HepG2 (cell line): ENCODE results near the gene TNNI3. TPM values are rescaled to one million over a fixed set of nuclear protein-coding genes. Genes with fewer than 3 reads are reported as not detected.

Experiments used
- ATAC-seq: fragments of 200-7000 bp; cut with Tn5 transposase; 3 replicates; pipeline ENCODE4 v1.9.1; 2020; ENCODE audit warnings: mild to moderate bottlenecking, moderate library complexity
- BruUV-seq: library from RNA; stranded (reverse); fragments of 400-500 nt; replicated peaks from 2 replicates; lab custom pipeline; 2021; lab: Mats Ljungman, UMichigan
- CTCF ChIA-PET: fragments of 300-600 bp; formaldehyde crosslinking; extraction: SDS; loops from one replicate; lab custom pipeline; 2021; ENCODE audit warnings: low total read pairs, inconsistent platforms, low intra/inter-chr PET ratio; lab: Yijun Ruan, JAX
- POLR2A ChIA-PET: fragments of 350-600 bp; sonication (Branson Sonifier 250); formaldehyde crosslinking; loops from one replicate; lab custom pipeline; 2020; ENCODE audit warnings: antibody characterized with exemption, inconsistent platforms; lab: Yijun Ruan, JAX
- DNase-seq: peaks from one replicate; pipeline ENCODE4 v3.0.0-alpha.2; 2015; ENCODE audit warnings: low spot score
- FAIRE-seq: peaks from 3 replicates; lab custom pipeline; 2011; peaks lifted over from hg19 to GRCh38; lab: Jason Lieb, UNC
- H2AFZ ChIP-seq: one replicate; pipeline ENCODE4 v1.6.1; 2011; ENCODE audit warnings: low read length, inconsistent platforms
- H3K27ac ChIP-seq: fragments of 300-600 bp; 3 replicates; pipeline ENCODE4 v1.8.0; 2011; ENCODE audit warnings: mixed run types, mild to moderate bottlenecking, mixed read lengths, low read length, inconsistent platforms; ENCODE audit not compliant: insufficient read depth; ENCODE audit errors: extremely low read length
- H3K27me3 ChIP-seq, 2 experiments: fragments of 200-600 bp in 1 of 2; 2 replicates in 1 of 2; 3 replicates in 1 of 2; pipeline versions ENCODE4 v1.6.0 to v1.8.0; 2011; ENCODE audit warnings: low read length in 2 of 2, mild to moderate bottlenecking in 2 of 2, moderate library complexity in 2 of 2, inconsistent platforms in 1 of 2; ENCODE audit not compliant: insufficient read depth in 2 of 2, control insufficient read depth in 1 of 2
- H3K36me3 ChIP-seq, 2 experiments: fragments of 200-600 bp in 1 of 2; replicated peaks in 1 of 2; 2 replicates in 1 of 2; 3 replicates in 1 of 2; pipeline versions ENCODE4 v1.5.1 to v1.8.0; 2011; ENCODE audit warnings: low read length in 2 of 2, inconsistent platforms in 1 of 2; ENCODE audit not compliant: insufficient read depth in 2 of 2, control insufficient read depth in 1 of 2
- H3K4me1 ChIP-seq: 2 replicates; pipeline ENCODE4 v1.5.1; 2012; ENCODE audit warnings: low read length, inconsistent platforms; ENCODE audit not compliant: insufficient read depth
- H3K4me2 ChIP-seq: 2 replicates; pipeline ENCODE4 v1.6.0; 2011; ENCODE audit warnings: low read depth, low read length, inconsistent platforms
- H3K4me3 ChIP-seq, 3 experiments: fragments of 200-600 bp in 1 of 3; sonication (generic), shearing (Covaris generic) in 1 of 3; replicated peaks in 1 of 3; 2 replicates each; pipeline ENCODE4 v1.5.1; 2011 to 2016; ENCODE audit warnings: low read length in 3 of 3, inconsistent platforms in 2 of 3, low read depth in 2 of 3, mild to moderate bottlenecking in 2 of 3, control low read depth in 1 of 3, mixed read lengths in 1 of 3; ENCODE audit not compliant: insufficient read depth in 1 of 3
- H3K79me2 ChIP-seq: one replicate; pipeline ENCODE4 v1.6.1; 2011; ENCODE audit warnings: low read length, inconsistent platforms; ENCODE audit not compliant: insufficient read depth
- H3K9ac ChIP-seq: 2 replicates; pipeline ENCODE4 v1.6.0; 2011; ENCODE audit warnings: mild to moderate bottlenecking, low read depth, low read length, inconsistent platforms; ENCODE audit not compliant: insufficient read depth
- H3K9me3 ChIP-seq: 2 replicates; pipeline ENCODE4 v1.5.1; 2012; ENCODE audit warnings: mild to moderate bottlenecking, low read length
- H4K20me1 ChIP-seq: 2 replicates; pipeline ENCODE4 v1.6.0; 2011; ENCODE audit warnings: inconsistent platforms, mild to moderate bottlenecking, low read length, moderate library complexity; ENCODE audit not compliant: insufficient read depth
- AGO2 ChIP-seq: fragments of 200-400 bp; formaldehyde crosslinking; optimal IDR thresholded peaks from 2 replicates; pipeline ENCODE3; 2017; ENCODE audit warnings: mild to moderate bottlenecking, low read depth, low read length, moderate library complexity
- EED ChIP-seq: sonication (generic); formaldehyde crosslinking; IDR thresholded peaks from 2 replicates; pipeline ENCODE4 v1.5.0; 2020; ENCODE audit warnings: mild to moderate bottlenecking, missing genetic modification reagents
- POLR2A ChIP-seq, 2 experiments: IDR thresholded peaks; 2 replicates each; pipeline ENCODE4 v1.6.1; 2011; ENCODE audit warnings: low read depth in 2 of 2, low read length in 2 of 2, mild to moderate bottlenecking in 1 of 2, moderate library complexity in 1 of 2; ENCODE audit not compliant: insufficient read depth in 1 of 2
- POLR2G ChIP-seq: fragments of 200-400 bp; formaldehyde crosslinking; IDR thresholded peaks from 2 replicates; pipeline ENCODE4 v1.6.1; 2018; ENCODE audit warnings: mild to moderate bottlenecking, low read depth, low read length, moderate library complexity
- RNF219 ChIP-seq: sonication (generic); formaldehyde crosslinking; IDR thresholded peaks from 2 replicates; pipeline ENCODE4 v1.5.0; 2020; ENCODE audit warnings: mild to moderate bottlenecking, missing genetic modification reagents
- ZNF414 ChIP-seq: sonication (generic); formaldehyde crosslinking; IDR thresholded peaks from 2 replicates; pipeline ENCODE4 v1.5.0; 2020; ENCODE audit warnings: missing genetic modification reagents
- WGBS: methylation state at CpG from one replicate; pipeline ENCODE4 v1.1.6; 2017; ENCODE audit warnings: low lambda C conversion rate; 5-methylcytosine and 5-hydroxymethylcytosine counted together
- in situ Hi-C: cut with HindIII; loops from 2 replicates; pipeline ENCODE4 v1.10.0; 2017; ENCODE audit warnings: low pct_unique_long_range_greater_than_20kb; ENCODE audit not compliant: extremely low pct_ligation_motif_present
- intact Hi-C: fragments of 100-400 bp; cut with micrococcal nuclease; formaldehyde crosslinking; loops from one replicate; pipeline ENCODE4 v1.10.0; 2022; ENCODE audit not compliant: unreplicated experiment
- polyA plus RNA-seq, 8 experiments: library from polyadenylated mRNA; depleted of rRNA in 3 of 8; stranded (reverse) in 7 of 8; unstranded in 1 of 8; fragments of >200 nt; fragmentation: Illumina TruSeq in 4 of 8; extraction: Trizol in 4 of 8; gene quantifications; 2 replicates each; pipeline versions ENCODE4 v1.2.1 to v1.2.3, GENCODE V29; 2011 to 2016; ENCODE audit warnings: low read depth in 4 of 8, missing spikeins in 1 of 8, mixed read lengths in 1 of 8; ENCODE audit not compliant: insufficient read depth in 1 of 8
- total RNA-seq, 5 experiments: library from RNA; depleted of rRNA; stranded (reverse); fragments of >200 nt; fragmentation: Illumina TruSeq; extraction: Trizol; gene quantifications; 2 replicates each; pipeline ENCODE4 v1.2.3, GENCODE V29; 2016; ENCODE audit warnings: low read depth in 1 of 5

Gene TNNI3
- total and polyA plus RNA-seq, 2 of the 13 experiments (the other 11 are each of a cell fraction or from before 2014, with no cell fraction given): 3.5 to 3.7 TPM

GRCh38 chr19:55188625-55189024, 31.1 kb upstream of the TNNI3 start:
- no peaks in the 10 kb centered on the region for H3K9me3 ChIP-seq
- ChIA-PET POLR2A (interaction anchor here (1.5 kb wide), 1 partner anchor 19 kb away, joined by 4 read pairs; no protein-coding TSS in a partner anchor), CTCF (no interaction called here)
- H4K20me1 ChIP-seq: no peaks in the 10 kb centered on the region
- H2AFZ ChIP-seq: no peak overlapping the region
- DNase-seq (no peak), FAIRE-seq (no peak), ATAC-seq (no peak)
- H3K4me2 ChIP-seq: no peak overlapping the region
- 94% methylated on average over 8 of the region's 8 CpGs for WGBS
- no peak overlapping the region for H3K9ac ChIP-seq
- H3K27ac ChIP-seq: no peak overlapping the region
- no peaks in the 10 kb centered on the region for H3K79me2 ChIP-seq
- no peaks in the 10 kb centered on the region for H3K27me3 ChIP-seq
- TF ChIP-seq POLR2G (0 out of 2 replicates have a peak, but pooled peaks have one; percentile 30), POLR2A (IDR thresholded peaks at IDR 0.05; ENCODE audit: insufficient read depth in 1 of 2, low read depth in 2 of 2, low read length in 2 of 2) (peak in 1 of 2 experiments; percentile 41; a peak in 1 of 4 replicates), AGO2 (peak; percentile 48), EED (CRISPR knock-in tag) (no peak)
- intact Hi-C loops (no loop called here), in situ Hi-C loops (no loop called here)
- no TSS peak for BruUV-seq
- H3K4me1 ChIP-seq: no peaks in the 10 kb centered on the region
- no peak overlapping the region for H3K4me3 ChIP-seq
- peaks cover 0 to 1% of the 10 kb centered on the region in 2 experiments; a peak in 1 of 5 replicates for H3K36me3 ChIP-seq

GRCh38 chr19:55186080-55186479, 28.5 kb upstream of the TNNI3 start:
- Histone ChIP-seq H3K4me1 (no peaks in the 10 kb centered on the region), H3K79me2 (no peaks in the 10 kb centered on the region), H2AFZ (no peak overlapping the region), H3K9me3 (no peaks in the 10 kb centered on the region), H3K9ac (no peak overlapping the region), H3K4me3 (no peak overlapping the region), H3K27me3 (no peaks in the 10 kb centered on the region), H3K36me3 (peaks cover 0 to 5% of the 10 kb centered on the region in 2 experiments; a peak in 2 of 5 replicates), H4K20me1 (0 out of 2 replicates have a peak, but pooled peaks cover under 1% of the 10 kb centered on the region), H3K27ac (no peak overlapping the region), H3K4me2 (no peak overlapping the region)
- 89% methylated on average over 4 of the region's 12 CpGs for WGBS
- TF ChIP-seq POLR2G (no peak), ZNF414 (CRISPR knock-in tag) (no peak), AGO2 (peak; percentile 33), RNF219 (CRISPR knock-in tag) (no peak)
- intact Hi-C loops (no loop called here), in situ Hi-C loops (no loop called here)
- POLR2A ChIA-PET: no interaction called here
- no TSS peak for BruUV-seq
- DNase-seq (no peak), ATAC-seq (peak; percentile 33), FAIRE-seq (no peak)
- CTCF ChIA-PET: no interaction called here
